ENCODE results near the gene SH2B3. TPM values are rescaled to one million over a fixed set of nuclear protein-coding genes. Genes with fewer than 3 reads are reported as not detected.

Gene SH2B3
- total and polyA plus RNA-seq, 2 of the 13 experiments (the other 11 are each of a cell fraction or from before 2014, with no cell fraction given), result 6.8 to 6.9 TPM

GRCh38 chr12:111406474-111407376 is 1.0 kb downstream of the SH2B3 start:
- Histone ChIP-seq H3K9ac (ENCODE audit: insufficient read depth, low read depth, low read length) (peak overlapping the region; percentile 81), H3K79me2 (ENCODE audit: insufficient read depth, low read length) (peaks cover 30% of the 10 kb centered on the region), H3K4me1 (ENCODE audit: insufficient read depth, low read length) (peaks cover 45% of the 10 kb centered on the region), H3K27ac (ENCODE audit: extremely low read length, insufficient read depth, low read length) (peak overlapping the region; percentile 33), H3K4me2 (ENCODE audit: low read depth, low read length) (peak overlapping the region; percentile 84), H3K27me3 (ENCODE audit: control insufficient read depth in 1 of 2, insufficient read depth in 2 of 2, low read length in 2 of 2) (no peaks in the 10 kb centered on the region; a peak in 1 of 5 replicates), H4K20me1 (ENCODE audit: insufficient read depth, low read length) (peaks cover 28% of the 10 kb centered on the region), H3K9me3 (ENCODE audit: low read length) (no peaks in the 10 kb centered on the region), H2AFZ (ENCODE audit: low read length) (no peak overlapping the region), H3K36me3 (replicated peaks in 1 of 2; ENCODE audit: control insufficient read depth in 1 of 2, insufficient read depth in 2 of 2, low read length in 2 of 2) (0 out of 5 replicates have a peak, but pooled peaks cover 0 to 5% of the 10 kb centered on the region in 2 experiments), H3K4me3 (replicated peaks in 1 of 3; ENCODE audit: insufficient read depth in 1 of 3, low read depth in 2 of 3, low read length in 3 of 3) (peak overlapping the region; percentile 92 to 95 (median 93))
- in situ Hi-C loops (cut with HindIII; ENCODE audit: extremely low pct_ligation_motif_present, low pct_unique_long_range_greater_than_20kb), result no loop called here
- ChIA-PET CTCF (ENCODE audit: low intra/inter-chr PET ratio, low total read pairs) (no interaction called here), POLR2A (no interaction called here)
- intact Hi-C loops (cut with micrococcal nuclease; ENCODE audit: unreplicated experiment), result no loop called here
- WGBS (ENCODE audit: low lambda C conversion rate), result 8% methylated on average over 9 of the region's 34 CpGs
- BruUV-seq (replicated peaks), result TSS peak; percentile 36
- no peak for DNase-seq (ENCODE audit: low spot score)
- FAIRE-seq, result no peak
- ATAC-seq, result no peak
- TF ChIP-seq CAMTA2 (CRISPR knock-in tag; IDR thresholded peaks at IDR 0.05; ENCODE audit: borderline replicate concordance) (no peak), ATF7-NPFF (CRISPR knock-in tag; IDR thresholded peaks at IDR 0.05; ENCODE audit: low read depth) (no peak), SRSF4 (IDR thresholded peaks at IDR 0.05; ENCODE audit: low read depth, low read length, poor library complexity, severe bottlenecking) (no peak), YEATS4 (CRISPR knock-in tag; IDR thresholded peaks at IDR 0.05; ENCODE audit: borderline replicate concordance) (0 out of 2 replicates have a peak, but pooled peaks have one; percentile 28), HMGXB4 (CRISPR knock-in tag; IDR thresholded peaks at IDR 0.05; ENCODE audit: borderline replicate concordance in 1 of 2, low read depth in 1 of 2) (peak in 1 of 2 experiments; percentile 26; a peak in 1 of 4 replicates), RARG (CRISPR knock-in tag; IDR thresholded peaks at IDR 0.05; ENCODE audit: low read depth) (no peak), ZNF484 (CRISPR knock-in tag; IDR thresholded peaks at IDR 0.05; ENCODE audit: borderline replicate concordance, low read depth) (no peak), ZNF839 (CRISPR knock-in tag; IDR thresholded peaks at IDR 0.05; ENCODE audit: borderline replicate concordance) (no peak), MEIS2 (CRISPR knock-in tag; IDR thresholded peaks at IDR 0.05) (0 out of 2 replicates have a peak, but pooled peaks have one; percentile 25)
- TF ChIP-seq, protein P1, sequence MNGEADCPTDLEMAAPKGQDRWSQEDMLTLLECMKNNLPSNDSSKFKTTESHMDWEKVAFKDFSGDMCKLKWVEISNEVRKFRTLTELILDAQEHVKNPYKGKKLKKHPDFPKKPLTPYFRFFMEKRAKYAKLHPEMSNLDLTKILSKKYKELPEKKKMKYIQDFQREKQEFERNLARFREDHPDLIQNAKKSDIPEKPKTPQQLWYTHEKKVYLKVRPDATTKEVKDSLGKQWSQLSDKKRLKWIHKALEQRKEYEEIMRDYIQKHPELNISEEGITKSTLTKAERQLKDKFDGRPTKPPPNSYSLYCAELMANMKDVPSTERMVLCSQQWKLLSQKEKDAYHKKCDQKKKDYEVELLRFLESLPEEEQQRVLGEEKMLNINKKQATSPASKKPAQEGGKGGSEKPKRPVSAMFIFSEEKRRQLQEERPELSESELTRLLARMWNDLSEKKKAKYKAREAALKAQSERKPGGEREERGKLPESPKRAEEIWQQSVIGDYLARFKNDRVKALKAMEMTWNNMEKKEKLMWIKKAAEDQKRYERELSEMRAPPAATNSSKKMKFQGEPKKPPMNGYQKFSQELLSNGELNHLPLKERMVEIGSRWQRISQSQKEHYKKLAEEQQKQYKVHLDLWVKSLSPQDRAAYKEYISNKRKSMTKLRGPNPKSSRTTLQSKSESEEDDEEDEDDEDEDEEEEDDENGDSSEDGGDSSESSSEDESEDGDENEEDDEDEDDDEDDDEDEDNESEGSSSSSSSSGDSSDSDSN (CRISPR knock-in tag; IDR thresholded peaks at IDR 0.05), result no peak
- TF ChIP-seq, protein P2, sequence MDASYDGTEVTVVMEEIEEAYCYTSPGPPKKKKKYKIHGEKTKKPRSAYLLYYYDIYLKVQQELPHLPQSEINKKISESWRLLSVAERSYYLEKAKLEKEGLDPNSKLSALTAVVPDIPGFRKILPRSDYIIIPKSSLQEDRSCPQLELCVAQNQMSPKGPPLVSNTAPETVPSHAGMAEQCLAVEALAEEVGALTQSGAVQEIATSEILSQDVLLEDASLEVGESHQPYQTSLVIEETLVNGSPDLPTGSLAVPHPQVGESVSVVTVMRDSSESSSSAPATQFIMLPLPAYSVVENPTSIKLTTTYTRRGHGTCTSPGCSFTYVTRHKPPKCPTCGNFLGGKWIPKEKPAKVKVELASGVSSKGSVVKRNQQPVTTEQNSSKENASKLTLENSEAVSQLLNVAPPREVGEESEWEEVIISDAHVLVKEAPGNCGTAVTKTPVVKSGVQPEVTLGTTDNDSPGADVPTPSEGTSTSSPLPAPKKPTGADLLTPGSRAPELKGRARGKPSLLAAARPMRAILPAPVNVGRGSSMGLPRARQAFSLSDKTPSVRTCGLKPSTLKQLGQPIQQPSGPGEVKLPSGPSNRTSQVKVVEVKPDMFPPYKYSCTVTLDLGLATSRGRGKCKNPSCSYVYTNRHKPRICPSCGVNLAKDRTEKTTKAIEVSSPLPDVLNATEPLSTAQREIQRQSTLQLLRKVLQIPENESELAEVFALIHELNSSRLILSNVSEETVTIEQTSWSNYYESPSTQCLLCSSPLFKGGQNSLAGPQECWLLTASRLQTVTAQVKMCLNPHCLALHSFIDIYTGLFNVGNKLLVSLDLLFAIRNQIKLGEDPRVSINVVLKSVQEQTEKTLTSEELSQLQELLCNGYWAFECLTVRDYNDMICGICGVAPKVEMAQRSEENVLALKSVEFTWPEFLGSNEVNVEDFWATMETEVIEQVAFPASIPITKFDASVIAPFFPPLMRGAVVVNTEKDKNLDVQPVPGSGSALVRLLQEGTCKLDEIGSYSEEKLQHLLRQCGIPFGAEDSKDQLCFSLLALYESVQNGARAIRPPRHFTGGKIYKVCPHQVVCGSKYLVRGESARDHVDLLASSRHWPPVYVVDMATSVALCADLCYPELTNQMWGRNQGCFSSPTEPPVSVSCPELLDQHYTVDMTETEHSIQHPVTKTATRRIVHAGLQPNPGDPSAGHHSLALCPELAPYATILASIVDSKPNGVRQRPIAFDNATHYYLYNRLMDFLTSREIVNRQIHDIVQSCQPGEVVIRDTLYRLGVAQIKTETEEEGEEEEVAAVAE (CRISPR knock-in tag; IDR thresholded peaks at IDR 0.05; ENCODE audit: borderline replicate concordance), result no peak

Data from HepG2 (cell line).